ENCODE measurements around the gene PRDM11.

DNA sequence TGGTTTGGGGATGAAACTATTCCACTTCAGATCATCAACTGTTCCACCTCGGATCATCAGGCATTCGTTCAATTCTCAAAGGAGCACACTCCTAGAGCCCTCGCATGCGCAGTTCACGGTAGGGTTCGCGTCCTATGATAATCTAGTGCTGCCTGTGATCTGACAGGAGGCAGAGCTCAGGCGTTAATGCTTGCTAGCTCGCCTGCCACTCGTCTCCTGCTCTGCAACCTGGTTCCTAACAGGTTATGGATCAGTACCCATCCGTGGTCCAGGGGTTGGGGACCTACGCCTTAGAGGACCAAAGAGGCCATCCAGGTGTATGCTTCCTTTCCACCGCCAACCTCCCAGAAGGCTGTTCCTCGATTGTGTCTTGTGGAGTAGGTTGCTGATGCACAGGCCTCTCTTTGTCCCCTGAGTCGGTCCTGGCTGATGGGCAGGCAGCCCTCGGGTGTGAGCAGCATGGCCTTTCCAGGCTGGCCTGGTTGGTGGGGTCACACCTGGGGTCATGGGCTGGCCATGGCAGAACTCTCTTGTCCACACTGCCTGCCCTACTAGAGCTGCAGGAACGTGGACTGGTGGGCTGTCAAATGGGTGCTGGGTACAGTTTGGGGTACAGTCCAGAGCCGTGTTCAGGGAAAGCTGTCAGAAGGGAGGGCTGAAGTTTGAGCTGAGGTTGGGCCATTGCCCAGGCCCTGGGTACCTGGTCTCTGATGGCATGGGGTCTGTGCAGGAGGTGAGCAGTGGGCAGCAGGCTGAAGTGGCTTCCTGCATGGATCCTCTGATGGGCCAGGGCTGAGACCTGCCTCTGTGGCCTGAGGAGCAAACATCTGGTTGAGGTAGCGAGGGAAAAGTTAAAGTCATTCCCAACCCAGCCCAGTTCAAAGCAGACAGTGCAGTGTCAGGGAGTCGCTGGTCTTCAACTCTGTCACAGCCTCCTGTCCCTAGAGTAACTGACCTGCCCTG, 11.1 kb downstream of the PRDM11 start:
- TF ChIP-seq EZH2 (IDR thresholded peaks at IDR 0.05; ENCODE audit: insufficient read depth, poor library complexity, severe bottlenecking), result no peak
- no peak for TF ChIP-seq EZH2phosphoT487 (IDR thresholded peaks at IDR 0.05; ENCODE audit: insufficient read depth, low read depth)
